ENCODE data around the gene TMEM178B.
"Not testable (repeated sequence)": the region's sequence is repeated elsewhere in the genome, so short reads cannot be mapped to it uniquely, and the experiment has no call there.

Gene TMEM178B

GRCh38 chr7:141400356-141400755, 326.5 kb downstream of the TMEM178B start:
- TF ChIP-seq CTCF (IDR thresholded peaks at IDR 0.05; ENCODE audit: insufficient read depth, low read depth, low read length, missing control alignments), result no peak
- no peak for DNase-seq (ENCODE audit: low read depth)

GRCh38 chr7:141402277-141402996, 328.6 kb downstream of the TMEM178B start:
- TF ChIP-seq CTCF (IDR thresholded peaks at IDR 0.05; ENCODE audit: insufficient read depth, low read depth, low read length, missing control alignments), result no peak
- DNase-seq (ENCODE audit: low read depth), result no peak
- H3K4me3 ChIP-seq (ENCODE audit: low read depth, low read length), result no peak overlapping the region

More at GRCh38 chr7:141400356-141400755, 326.5 kb downstream of the TMEM178B start:
- no peak overlapping the region for H3K4me3 ChIP-seq (ENCODE audit: low read depth, low read length)

GRCh38 chr7:141403846-141404245, 330.0 kb downstream of the TMEM178B start:
- not testable (repeated sequence) for DNase-seq (ENCODE audit: low read depth); H3K4me3 ChIP-seq (ENCODE audit: low read depth, low read length)

GRCh38 chr7:141406347-141406746, 332.5 kb downstream of the TMEM178B start:
- no peak for TF ChIP-seq CTCF (IDR thresholded peaks at IDR 0.05; ENCODE audit: insufficient read depth, low read depth, low read length, missing control alignments)

GRCh38 chr7:141407893-141408292, 334.0 kb downstream of the TMEM178B start:
- DNase-seq (ENCODE audit: low read depth), result no peak
- H3K4me3 ChIP-seq (ENCODE audit: low read depth, low read length), result no peak overlapping the region
- no peak for TF ChIP-seq CTCF (IDR thresholded peaks at IDR 0.05; ENCODE audit: insufficient read depth, low read depth, low read length, missing control alignments)

More at GRCh38 chr7:141406347-141406746, 332.5 kb downstream of the TMEM178B start:
- no peak overlapping the region for H3K4me3 ChIP-seq (ENCODE audit: low read depth, low read length)
- DNase-seq (ENCODE audit: low read depth), result no peak

- no peak for TF ChIP-seq CTCF (IDR thresholded peaks at IDR 0.05; ENCODE audit: insufficient read depth, low read depth, low read length, missing control alignments)
- no peak for DNase-seq (ENCODE audit: low read depth)
- H3K4me3 ChIP-seq (ENCODE audit: low read depth, low read length), result no peak overlapping the region
Measured at GRCh38 chr7:141408440-141408839, 334.6 kb downstream of the TMEM178B start.

- H3K4me3 ChIP-seq (ENCODE audit: low read depth, low read length), result no peak overlapping the region
- TF ChIP-seq CTCF (IDR thresholded peaks at IDR 0.05; ENCODE audit: insufficient read depth, low read depth, low read length, missing control alignments), result no peak
- no peak for DNase-seq (ENCODE audit: low read depth)
Measured at GRCh38 chr7:141409219-141409618, 335.4 kb downstream of the TMEM178B start.

Measured in GM12865 (cell line).